H1 (cell line): ENCODE results near the gene HADHB. TPM values are rescaled to one million over a fixed set of nuclear protein-coding genes. Genes with fewer than 3 reads are reported as not detected.

Experiments
- CTCF ChIA-PET: fragments of 300-600 bp; sonication (Branson Sonifier 250); formaldehyde crosslinking; loops from one replicate; lab custom pipeline; 2021; ENCODE audit not compliant: partially characterized antibody; lab: Charles Lee
- POLR2A ChIA-PET: fragments of 300-600 bp; sonication (Branson Sonifier 250); formaldehyde crosslinking; loops from one replicate; lab custom pipeline; 2021; ENCODE audit warnings: inconsistent platforms; ENCODE audit not compliant: partially characterized antibody; lab: Charles Lee
- DNase-seq, 2 experiments: peaks; one replicate each; pipeline versions ENCODE4 v3.0.0 to v3.0.0-alpha.2; 2010 to 2022; ENCODE audit warnings: low spot score in 2 of 2, low read depth in 1 of 2, mixed read lengths in 1 of 2
- FAIRE-seq: peaks from 2 replicates; lab custom pipeline; 2011; peaks lifted over from hg19 to GRCh38; lab: Jason Lieb, UNC
- H2AFZ ChIP-seq: 2 replicates; pipeline ENCODE4 v1.8.1; 2012; ENCODE audit warnings: low read length, inconsistent platforms
- H2AK5ac ChIP-seq: 2 replicates; pipeline ENCODE4 v1.6.1; 2013; ENCODE audit warnings: low read depth, low read length
- H2BK120ac ChIP-seq: replicated peaks from 2 replicates; pipeline ENCODE3; 2013; ENCODE audit warnings: low read depth, low read length, inconsistent platforms
- H2BK12ac ChIP-seq: 2 replicates; pipeline ENCODE4 v1.6.1; 2013; ENCODE audit warnings: low read depth, low read length
- H2BK15ac ChIP-seq: 2 replicates; pipeline ENCODE4 v1.6.1; 2013; ENCODE audit warnings: low read length
- H2BK20ac ChIP-seq: 2 replicates; pipeline ENCODE4 v1.6.1; 2013; ENCODE audit warnings: low read length
- H2BK5ac ChIP-seq: 2 replicates; pipeline ENCODE4 v1.6.1; 2013; ENCODE audit warnings: low read depth, low read length
- H3K14ac ChIP-seq: 2 replicates; pipeline ENCODE4 v1.6.1; 2013; ENCODE audit warnings: inconsistent platforms; ENCODE audit not compliant: insufficient read length
- H3K18ac ChIP-seq: 2 replicates; pipeline ENCODE4 v1.6.1; 2013; ENCODE audit warnings: low read length; ENCODE audit errors: extremely low read depth
- H3K23ac ChIP-seq: 2 replicates; pipeline ENCODE4 v1.6.1; 2013; ENCODE audit warnings: inconsistent platforms; ENCODE audit not compliant: insufficient read length
- H3K23me2 ChIP-seq: 2 replicates; pipeline ENCODE4 v1.6.1; 2013; ENCODE audit warnings: low read depth, low read length
- H3K27ac ChIP-seq: 2 replicates; pipeline ENCODE4 v1.6.1; 2011; ENCODE audit warnings: low read depth, low read length, inconsistent platforms
- H3K27me3 ChIP-seq, 4 experiments: replicated peaks in 1 of 4; 1 replicate in 1 of 4; 2 replicates in 3 of 4; pipeline versions ENCODE4 v1.6.1 to v1.8.1; 2011 to 2013; ENCODE audit warnings: low read length in 3 of 4, mild to moderate bottlenecking in 3 of 4, inconsistent platforms in 2 of 4, mixed read lengths in 2 of 4, moderate library complexity in 1 of 4; ENCODE audit not compliant: control insufficient read depth in 3 of 4, insufficient read depth in 3 of 4; ENCODE audit errors: extremely low read depth in 1 of 4
- H3K36me3 ChIP-seq, 4 experiments: 2 replicates each; pipeline versions ENCODE4 v1.6.1 to v1.8.1; 2011 to 2013; ENCODE audit warnings: mild to moderate bottlenecking in 4 of 4, low read length in 3 of 4, moderate library complexity in 2 of 4, control low read depth in 1 of 4, inconsistent platforms in 1 of 4; ENCODE audit not compliant: insufficient read depth in 4 of 4, control insufficient read depth in 2 of 4
- H3K4ac ChIP-seq: replicated peaks from 2 replicates; pipeline ENCODE3; 2013; ENCODE audit warnings: low read length, low read depth, mixed read lengths, inconsistent platforms; ENCODE audit not compliant: insufficient read length
- H3K4me1 ChIP-seq, 4 experiments: replicated peaks in 1 of 4; 1 replicate in 1 of 4; 2 replicates in 3 of 4; pipeline versions ENCODE4 v1.6.1 to v1.8.1; 2011 to 2013; ENCODE audit warnings: low read length in 3 of 4, inconsistent platforms in 2 of 4, mixed read lengths in 1 of 4; ENCODE audit not compliant: insufficient read depth in 4 of 4, control insufficient read depth in 3 of 4
- H3K4me2 ChIP-seq, 2 experiments: 2 replicates each; pipeline versions ENCODE4 v1.6.1 to v1.8.1; 2011 to 2013; ENCODE audit warnings: low read depth in 2 of 2, low read length in 2 of 2, control low read depth in 1 of 2, inconsistent platforms in 1 of 2, mild to moderate bottlenecking in 1 of 2; ENCODE audit not compliant: insufficient read depth in 1 of 2
- H3K4me3 ChIP-seq, 4 experiments: fragments of 200-600, 300-600 bp in 1 of 4; sonication (generic), shearing (Covaris generic), sonication (Bioruptor Twin) in 1 of 4; 2 replicates each; pipeline versions ENCODE4 v1.5.1 to v1.8.1; 2011 to 2016; ENCODE audit warnings: low read length in 4 of 4, low read depth in 3 of 4, control low read depth in 2 of 4, inconsistent platforms in 2 of 4, mild to moderate bottlenecking in 2 of 4, mixed read lengths in 1 of 4, moderate library complexity in 1 of 4; ENCODE audit not compliant: insufficient read depth in 2 of 4; ENCODE audit errors: extremely low read depth in 1 of 4
- H3K56ac ChIP-seq: replicated peaks from 2 replicates; pipeline ENCODE3; 2013; ENCODE audit warnings: low read depth, mild to moderate bottlenecking, mixed read lengths, low read length, inconsistent platforms; ENCODE audit not compliant: insufficient read length
- H3K79me1 ChIP-seq: 2 replicates; pipeline ENCODE4 v1.6.1; 2013; ENCODE audit warnings: low read depth, low read length, control low read depth
- H3K79me2 ChIP-seq, 2 experiments: 2 replicates each; pipeline versions ENCODE4 v1.6.1 to v1.8.1; 2012 to 2013; ENCODE audit warnings: low read length in 2 of 2, mild to moderate bottlenecking in 2 of 2, inconsistent platforms in 1 of 2; ENCODE audit not compliant: insufficient read depth in 2 of 2, control insufficient read depth in 1 of 2
- H3K9ac ChIP-seq, 4 experiments: replicated peaks in 1 of 4; 1 replicate in 1 of 4; 2 replicates in 3 of 4; pipeline versions ENCODE4 v1.6.1 to v1.8.1; 2011 to 2013; ENCODE audit warnings: low read depth in 3 of 4, low read length in 3 of 4, control low read depth in 2 of 4, mild to moderate bottlenecking in 2 of 4, moderate library complexity in 2 of 4, inconsistent platforms in 1 of 4; ENCODE audit errors: extremely low read depth in 1 of 4
- H3K9me3 ChIP-seq, 2 experiments: 2 replicates each; pipeline versions ENCODE4 v1.6.1 to v1.8.1; 2012 to 2013; ENCODE audit warnings: mild to moderate bottlenecking in 2 of 2, moderate library complexity in 2 of 2, control low read depth in 1 of 2, inconsistent platforms in 1 of 2, low read depth in 1 of 2, low read length in 1 of 2, mixed read lengths in 1 of 2; ENCODE audit not compliant: insufficient read depth in 2 of 2
- H4K20me1 ChIP-seq, 2 experiments: replicated peaks in 1 of 2; 2 replicates each; pipeline versions ENCODE3 to v1.8.1; 2011 to 2013; ENCODE audit warnings: inconsistent platforms in 2 of 2, low read length in 2 of 2, mild to moderate bottlenecking in 1 of 2; ENCODE audit not compliant: insufficient read depth in 2 of 2, control insufficient read depth in 1 of 2
- H4K5ac ChIP-seq: 2 replicates; pipeline ENCODE4 v1.6.1; 2013; ENCODE audit warnings: low read length, low read depth, mixed read lengths, inconsistent platforms; ENCODE audit not compliant: insufficient read length
- H4K8ac ChIP-seq: 2 replicates; pipeline ENCODE4 v1.8.0; 2013; ENCODE audit warnings: mild to moderate bottlenecking, moderate library complexity, low read length, inconsistent platforms; ENCODE audit not compliant: insufficient read depth; ENCODE audit errors: extremely low read depth
- H4K91ac ChIP-seq: replicated peaks from 2 replicates; pipeline ENCODE3; 2013; ENCODE audit warnings: low read length, mixed read lengths, inconsistent platforms; ENCODE audit not compliant: insufficient read length
- ASH2L ChIP-seq: fragments of 200-600, 300-600 bp; sonication (generic); IDR thresholded peaks from one replicate; pipeline ENCODE4 v1.7.1; 2017; ENCODE audit warnings: low read length
- ATF2 ChIP-seq: IDR thresholded peaks from 2 replicates; pipeline ENCODE4 v1.6.1; 2012; ENCODE audit warnings: low read length, inconsistent platforms
- EP300 ChIP-seq, 2 experiments: IDR thresholded peaks; 1 replicate in 1 of 2; 2 replicates in 1 of 2; pipeline ENCODE4 v1.6.1; 2011 to 2012; ENCODE audit warnings: low read depth in 2 of 2, low read length in 2 of 2, mild to moderate bottlenecking in 2 of 2, borderline replicate concordance in 1 of 2, inconsistent platforms in 1 of 2, moderate library complexity in 1 of 2
- JUN ChIP-seq: IDR thresholded peaks from 2 replicates; pipeline ENCODE4 v1.6.1; 2011; ENCODE audit warnings: low read depth, mild to moderate bottlenecking, improper control_type of control experiment, low read length
- MAFK ChIP-seq: IDR thresholded peaks from 2 replicates; pipeline ENCODE4 v1.6.1; 2012; ENCODE audit warnings: low read depth, mild to moderate bottlenecking, improper control_type of control experiment, low read length
- POLR2A ChIP-seq, 2 experiments: IDR thresholded peaks; 1 replicate in 1 of 2; 2 replicates in 1 of 2; pipeline ENCODE4 v1.6.1; 2011; ENCODE audit warnings: low read depth in 2 of 2, low read length in 2 of 2, mild to moderate bottlenecking in 2 of 2; ENCODE audit errors: control extremely low read depth in 1 of 2
- RFX5 ChIP-seq: IDR thresholded peaks from 2 replicates; pipeline ENCODE4 v1.6.1; 2011; ENCODE audit warnings: low read depth, low read length, improper control_type of control experiment, borderline replicate concordance
- RXRA ChIP-seq: IDR thresholded peaks from 2 replicates; pipeline ENCODE4 v1.6.1; 2011; ENCODE audit warnings: low read depth, mild to moderate bottlenecking, low read length, moderate library complexity; ENCODE audit not compliant: insufficient read depth
- SIN3A ChIP-seq, 2 experiments: IDR thresholded peaks in 1 of 2; conservative IDR thresholded peaks in 1 of 2; 2 replicates each; pipeline ENCODE4 v1.6.1; 2011 to 2012; ENCODE audit warnings: low read length in 2 of 2, improper control_type of control experiment in 1 of 2, low read depth in 1 of 2, mild to moderate bottlenecking in 1 of 2
- SP2 ChIP-seq: IDR thresholded peaks from 2 replicates; pipeline ENCODE4 v1.6.1; 2012; ENCODE audit warnings: mild to moderate bottlenecking, low read length, inconsistent platforms
- ZNF274 ChIP-seq: IDR thresholded peaks from 2 replicates; pipeline ENCODE4 v1.7.0; 2012; ENCODE audit warnings: low read length, borderline replicate concordance; ENCODE audit errors: extremely low read depth
- WGBS, 2 experiments: shearing (Covaris generic) in 1 of 2; methylation state at CpG; one replicate each; pipeline versions ENCODE4 v1.1.6 to v1.1.7; 2013 to 2015; ENCODE audit warnings: low lambda C conversion rate in 2 of 2, mixed read lengths in 2 of 2, inconsistent platforms in 1 of 2, low coverage in 1 of 2, missing lambda C conversion rate in 1 of 2; ENCODE audit not compliant: insufficient replicate concordance in 2 of 2, insufficient coverage in 1 of 2, insufficient read length in 1 of 2; ENCODE audit errors: extremely low coverage in 1 of 2, missing lambda C conversion rate in 1 of 2; 5-methylcytosine and 5-hydroxymethylcytosine counted together
- polyA plus RNA-seq, 7 experiments: library from polyadenylated mRNA; depleted of rRNA in 3 of 7; stranded (reverse) in 5 of 7; unstranded in 2 of 7; fragments of >200 nt in 5 of 7; fragments of 200-250 nt in 2 of 7; gene quantifications; 1 replicate in 5 of 7; 2 replicates in 1 of 7; 4 replicates in 1 of 7; pipeline versions ENCODE4 v1.2.1 to v1.2.3, GENCODE V29; 2011 to 2013; ENCODE audit warnings: missing spikeins in 2 of 7, mixed read lengths in 2 of 7
- total RNA-seq: library from RNA; stranded (reverse); fragmentation: NEBNext Ultra II Directional; extraction: Animal tissue kit (Norgen Biotek cat#: 25700); gene quantifications from 2 replicates; pipeline ENCODE4 v1.2.1, GENCODE V29; 2021

HADHB gene
- total and polyA plus RNA-seq, 2 of the 8 experiments (the other 6 are each of a cell fraction or from before 2014, with no cell fraction given): 47.7 to 52.3 TPM

DNA sequence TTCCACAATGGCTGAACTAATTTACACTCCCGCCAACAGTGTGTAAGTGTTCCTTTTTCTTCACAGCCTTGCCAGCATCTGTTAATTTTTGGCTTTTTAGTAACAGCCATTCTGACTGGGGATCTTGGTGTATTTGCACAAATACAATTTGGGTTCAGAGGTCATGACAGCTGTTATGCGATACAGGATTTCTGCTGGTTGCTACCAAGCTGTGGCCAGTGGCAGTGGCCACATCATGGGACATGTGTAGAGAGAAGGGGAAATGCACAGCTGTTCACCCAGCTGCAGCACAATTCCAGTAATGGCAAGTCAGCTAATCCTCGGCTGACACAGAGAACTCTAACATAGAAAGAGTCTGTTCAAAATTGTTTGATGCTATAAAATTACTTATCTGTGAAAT is 80.2 kb downstream of the HADHB start:
- Histone ChIP-seq H3K4me1 (no peaks in the 10 kb centered on the region), H4K5ac (no peak overlapping the region), H4K20me1 (no peaks in the 10 kb centered on the region), H3K56ac (no peak overlapping the region), H3K18ac (no peak overlapping the region), H3K36me3 (no peaks in the 10 kb centered on the region), H2BK5ac (no peak overlapping the region), H3K4ac (no peak overlapping the region), H3K23ac (no peak overlapping the region), H4K91ac (no peak overlapping the region), H3K27ac (no peak overlapping the region), H3K23me2 (no peaks in the 10 kb centered on the region), H2BK12ac (no peak overlapping the region), H2BK15ac (no peak overlapping the region), H2BK120ac (no peak overlapping the region), H3K27me3 (no peaks in the 10 kb centered on the region; a peak in 1 of 7 replicates), H2AK5ac (no peak overlapping the region), H2AFZ (no peak overlapping the region), H3K79me2 (no peaks in the 10 kb centered on the region), H3K79me1 (no peaks in the 10 kb centered on the region), H2BK20ac (no peak overlapping the region), H3K4me3 (no peak overlapping the region), H3K9ac (no peak overlapping the region), H3K14ac (no peak overlapping the region), H3K4me2 (no peak overlapping the region), H4K8ac (no peak overlapping the region), H3K9me3 (no peaks in the 10 kb centered on the region)
- 92% methylated on average over 3 of the region's 3 CpGs; no CpG with 5 or more reads in 1 of the 2 experiments for WGBS, 2 experiments
- no peak for FAIRE-seq
- POLR2A ChIA-PET: interaction anchor here (1.0 to 1.1 kb wide), 2 partner anchors 23 to 80 kb away, joined by 3 read pairs; partner anchors contain the start of genes HADHA and HADHB
- no peak for DNase-seq
- CTCF ChIA-PET: interaction anchor here (0.8 to 1.9 kb wide), 4 partner anchors 8 to 133 kb away, joined by 3 to 4 read pairs (median 4); no protein-coding TSS in a partner anchor
- TF ChIP-seq ATF2 (no peak), EP300 (IDR thresholded peaks at IDR 0.05; ENCODE audit: borderline replicate concordance in 1 of 2, low read depth in 2 of 2, low read length in 2 of 2) (no peak), SIN3A (conservative IDR thresholded peaks at IDR 0.05 in 1 of 2, IDR thresholded peaks at IDR 0.05 in 1 of 2; ENCODE audit: low read depth in 1 of 2, low read length in 2 of 2) (no peak), RXRA (no peak), ZNF274 (no peak), RFX5 (no peak), JUN (no peak), MAFK (no peak), ASH2L (no peak), POLR2A (IDR thresholded peaks at IDR 0.05; ENCODE audit: control extremely low read depth in 1 of 2, low read depth in 2 of 2, low read length in 2 of 2) (no peak), SP2 (no peak)
